GM19397 (cell line): ENCODE results near the gene AGBL5.
A peak's percentile ranks its signal among the peaks of the same experiment; 100 is the strongest.

ENCODE experiments used
- ATAC-seq: cut with Tn5 transposase; IDR thresholded peaks from one replicate; pipeline ENCODE4 v1.9.1; 2021; ENCODE audit warnings: mild to moderate bottlenecking, moderate library complexity; ENCODE audit not compliant: unreplicated experiment

Gene AGBL5

DNA sequence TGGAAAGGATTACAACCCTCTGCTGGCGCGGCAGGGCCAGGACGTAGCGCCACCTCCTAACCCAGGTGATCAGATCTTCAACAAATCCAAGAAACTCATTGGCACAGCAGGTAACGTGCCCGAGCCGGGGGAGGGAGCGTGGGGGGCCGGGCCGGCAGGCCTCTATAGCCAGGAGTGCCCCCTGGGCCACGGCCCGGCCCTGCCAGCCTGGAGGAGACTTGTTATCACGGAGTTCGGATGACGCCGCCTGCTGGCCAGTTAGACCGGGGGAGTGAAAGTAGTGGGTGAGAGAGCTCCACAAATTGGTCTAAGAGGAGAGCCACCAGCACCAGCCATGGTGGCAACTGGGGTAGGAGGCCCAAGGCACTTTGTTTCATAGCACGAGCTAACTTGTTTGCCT is 27.3 kb upstream of the AGBL5 start:
- no peak for ATAC-seq

DNA sequence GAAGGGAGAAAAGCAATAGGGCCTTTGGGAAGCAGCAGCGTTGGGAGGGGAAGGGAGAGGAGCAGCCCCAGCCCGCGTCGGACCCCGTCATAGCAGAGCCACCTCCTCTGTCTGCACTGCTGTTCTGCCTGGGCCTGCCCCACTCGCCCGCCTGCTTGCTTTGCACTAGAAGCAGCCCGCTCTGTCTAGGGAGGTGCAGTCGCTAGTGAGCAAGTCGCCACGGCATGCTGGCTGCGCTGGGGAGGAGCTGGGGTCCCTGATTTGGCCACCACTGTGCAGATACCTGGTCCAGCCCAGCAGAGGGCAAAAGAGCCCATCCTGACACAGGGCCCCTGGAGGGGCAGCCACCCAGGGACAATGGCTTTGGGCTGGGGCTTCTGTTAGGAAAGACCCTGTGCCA is 26.7 kb upstream of the AGBL5 start:
- no peak for ATAC-seq

DNA sequence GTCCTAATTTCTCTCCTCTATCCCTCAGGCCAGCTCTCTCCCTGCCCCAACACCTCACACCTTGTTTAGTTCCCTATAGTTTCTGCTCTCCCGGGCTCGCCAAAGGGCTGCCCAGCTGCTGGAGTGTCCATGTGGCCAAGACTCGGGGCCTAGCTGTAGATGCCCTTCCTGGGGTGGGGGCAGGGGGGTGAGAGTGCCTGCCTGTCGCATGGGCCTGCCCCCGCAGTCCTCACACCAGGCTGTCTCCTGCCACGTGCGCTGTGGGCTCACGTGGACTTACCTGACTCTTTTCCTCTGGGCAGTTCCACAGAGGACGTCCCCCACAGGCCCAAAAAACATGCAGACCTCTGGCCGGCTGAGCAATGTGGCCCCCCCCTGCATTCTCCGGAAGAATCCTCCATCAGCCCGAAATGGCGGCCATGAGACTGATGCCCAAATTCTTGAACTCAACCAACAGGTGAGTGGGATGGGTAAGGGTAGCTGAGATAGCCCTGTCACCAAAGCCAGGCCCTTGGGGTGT is 26.1 kb upstream of the AGBL5 start:
- no peak for ATAC-seq

DNA sequence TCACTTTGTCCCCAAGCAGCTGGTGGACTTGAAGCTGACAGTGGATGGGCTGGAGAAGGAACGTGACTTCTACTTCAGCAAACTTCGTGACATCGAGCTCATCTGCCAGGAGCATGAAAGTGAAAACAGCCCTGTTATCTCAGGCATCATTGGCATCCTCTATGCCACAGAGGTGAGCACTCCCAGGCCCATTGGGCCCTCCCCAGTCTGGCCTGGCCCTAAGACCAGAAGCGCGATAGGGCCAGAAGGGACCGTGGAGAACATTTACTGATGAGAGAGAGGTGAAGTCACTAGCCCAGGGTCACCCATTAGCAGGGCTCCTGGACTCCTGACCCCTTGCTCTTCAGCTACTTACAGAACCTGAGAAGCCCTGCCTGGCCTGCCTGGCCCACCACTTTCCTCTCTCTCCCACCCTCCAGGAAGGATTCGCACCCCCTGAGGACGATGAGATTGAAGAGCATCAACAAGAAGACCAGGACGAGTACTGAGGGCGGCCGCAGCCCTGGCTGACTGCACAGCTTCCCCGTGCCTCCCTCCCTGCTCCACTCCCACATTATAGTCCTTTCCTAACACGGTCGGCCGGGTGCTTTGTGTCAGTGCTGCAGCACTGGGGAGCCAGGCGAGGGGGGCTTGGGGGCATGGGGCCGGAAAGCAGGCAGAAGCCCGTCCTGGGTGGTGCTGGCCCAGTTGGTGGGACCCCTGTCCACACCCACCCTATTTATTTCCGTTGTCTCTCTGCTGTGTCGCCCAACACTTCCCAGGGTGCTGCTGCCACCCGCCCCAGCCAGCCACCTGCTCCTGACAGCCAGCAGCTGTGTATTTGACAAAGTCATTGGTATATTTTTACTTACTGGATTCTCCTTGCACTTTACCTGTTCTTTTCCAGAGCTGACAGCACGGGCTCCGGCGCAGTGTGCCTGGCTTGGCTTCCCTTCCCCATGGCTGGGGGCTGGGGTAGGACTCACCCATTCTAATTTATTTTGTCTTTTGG is 25.3 kb upstream of the AGBL5 start:
- no peak for ATAC-seq

DNA sequence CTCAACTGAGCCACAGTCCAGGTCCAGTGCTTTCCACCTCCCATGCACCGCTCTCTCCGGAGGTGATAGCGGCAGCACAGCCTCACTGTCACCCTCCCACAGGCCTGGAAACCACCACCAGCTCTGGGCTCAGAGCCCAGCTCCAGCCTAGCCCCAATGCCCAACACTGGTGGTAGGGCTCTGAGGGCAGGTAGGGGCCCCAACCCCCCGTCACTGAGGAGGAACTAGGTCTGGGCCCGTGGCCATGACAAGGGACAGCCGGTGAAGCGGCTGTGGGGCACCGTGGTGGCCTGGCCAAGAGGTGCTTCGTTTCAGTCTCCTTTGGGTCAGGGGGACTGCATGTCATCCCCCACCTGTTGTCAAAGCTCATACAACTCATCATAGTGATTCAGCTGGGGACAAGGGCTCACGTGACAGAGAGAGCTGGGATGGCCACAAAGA is 24.2 kb upstream of the AGBL5 start:
- ATAC-seq: no peak

DNA sequence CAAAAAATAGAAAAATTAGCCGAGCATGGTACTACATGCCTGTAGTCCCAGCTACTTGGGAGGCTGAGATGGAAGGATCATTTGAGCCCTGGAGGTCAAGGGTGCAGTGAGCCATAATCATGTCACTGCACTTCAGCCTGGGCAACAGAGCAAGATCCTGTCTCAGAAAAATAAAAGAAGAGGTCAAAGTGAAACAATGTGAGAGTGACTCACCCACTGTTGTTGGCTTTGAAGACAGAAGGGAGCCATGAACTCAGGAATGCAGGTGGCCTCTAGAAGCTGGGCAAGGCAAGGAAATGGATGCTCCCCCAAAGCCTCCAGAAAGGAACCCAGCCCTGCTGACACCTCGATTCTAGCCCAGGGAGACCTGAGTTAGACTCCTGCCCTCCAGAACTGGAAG is 22.4 kb upstream of the AGBL5 start:
- ATAC-seq: no peak

DNA sequence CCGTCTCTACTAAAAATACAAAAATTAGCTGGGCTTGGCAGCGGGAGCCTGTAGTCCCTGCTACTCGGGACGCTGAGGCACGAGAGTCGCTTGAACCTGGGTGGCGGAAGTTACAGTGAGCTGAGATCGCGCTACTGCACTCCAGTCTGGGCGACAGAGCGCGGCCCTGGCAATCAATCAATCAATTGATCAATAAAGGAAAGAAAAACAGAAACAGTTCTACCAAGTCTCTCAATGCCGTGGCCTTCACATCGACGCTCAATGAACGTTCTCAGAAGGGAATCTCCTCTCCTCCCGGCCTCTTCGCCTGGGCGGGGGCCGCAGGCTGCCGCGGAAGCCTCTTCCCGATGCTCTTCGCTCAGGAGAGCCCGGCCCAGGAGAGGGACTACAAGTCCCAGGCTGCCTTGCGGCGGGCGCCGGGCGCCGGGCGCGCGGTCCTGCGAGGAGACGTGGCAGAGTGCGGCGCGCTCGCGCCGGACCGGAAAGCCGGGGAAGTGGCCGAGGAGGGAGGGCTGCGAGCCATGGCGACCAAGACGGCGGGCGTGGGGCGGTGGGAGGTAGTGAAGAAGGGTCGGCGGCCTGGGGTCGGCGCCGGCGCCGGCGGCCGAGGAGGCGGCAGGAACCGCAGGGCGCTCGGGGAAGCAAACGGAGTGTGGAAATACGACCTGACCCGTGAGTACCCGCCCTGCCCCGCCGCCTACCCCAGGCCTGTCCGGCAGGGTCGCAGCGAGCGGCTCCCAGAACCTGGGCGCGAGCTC is 18.8 kb upstream of the AGBL5 start, which contains the start of gene TMEM214:
Gene TMEM214 (plus strand): TSS at position 471 of the 758 bp plus-strand sequence. CDS start 51 bp downstream, at position 522.
- ATAC-seq: peak; percentile 91

DNA sequence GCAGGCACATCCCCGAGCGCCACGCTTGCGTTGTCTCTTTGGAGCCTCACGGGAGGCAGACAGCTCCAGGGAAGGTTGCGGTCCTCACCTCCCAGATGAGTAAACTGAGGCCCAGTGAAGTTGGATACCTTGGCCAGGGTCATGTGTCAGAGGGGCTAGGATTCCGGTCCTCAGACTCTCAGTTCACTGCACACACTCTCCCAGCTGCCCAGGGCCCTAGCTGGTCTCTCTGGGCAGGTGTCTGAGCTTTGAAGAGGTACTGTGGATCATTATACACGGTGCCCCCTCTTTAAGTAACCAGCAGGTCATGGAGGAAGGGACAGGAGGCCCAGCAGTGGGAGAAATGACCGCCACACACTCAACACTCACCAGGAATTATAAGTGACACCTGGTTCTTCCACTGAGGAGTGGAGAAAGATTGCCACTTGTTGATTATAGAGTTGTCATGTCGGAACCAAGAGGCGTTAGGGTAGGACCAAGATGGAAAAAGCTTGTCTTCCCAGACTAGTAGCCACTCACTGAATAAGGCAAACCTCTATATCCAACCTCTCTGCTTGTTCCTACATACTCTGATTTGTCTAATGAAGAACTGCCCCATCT is 18.1 kb upstream of the AGBL5 start:
- no peak for ATAC-seq

DNA sequence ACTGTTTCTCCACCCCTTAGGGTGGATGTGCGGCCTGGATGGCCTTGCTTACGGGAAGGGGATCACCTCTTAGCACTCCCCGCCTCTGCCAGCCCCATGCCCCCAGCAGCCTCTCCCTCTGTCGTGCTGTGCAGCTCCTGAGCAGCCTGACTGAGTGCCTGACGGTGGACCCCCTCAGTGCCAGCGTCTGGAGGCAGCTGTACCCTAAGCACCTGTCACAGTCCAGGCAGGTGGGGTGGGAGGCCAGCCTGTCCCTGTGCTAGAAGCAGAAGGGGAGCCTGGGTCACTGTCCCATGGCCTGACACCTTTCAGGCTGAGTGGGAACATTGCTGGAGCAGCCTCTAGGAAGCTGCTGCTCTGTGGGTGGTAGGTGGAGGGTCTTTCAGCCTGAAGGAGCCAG is 13.5 kb upstream of the AGBL5 start:
- ATAC-seq: no peak

DNA sequence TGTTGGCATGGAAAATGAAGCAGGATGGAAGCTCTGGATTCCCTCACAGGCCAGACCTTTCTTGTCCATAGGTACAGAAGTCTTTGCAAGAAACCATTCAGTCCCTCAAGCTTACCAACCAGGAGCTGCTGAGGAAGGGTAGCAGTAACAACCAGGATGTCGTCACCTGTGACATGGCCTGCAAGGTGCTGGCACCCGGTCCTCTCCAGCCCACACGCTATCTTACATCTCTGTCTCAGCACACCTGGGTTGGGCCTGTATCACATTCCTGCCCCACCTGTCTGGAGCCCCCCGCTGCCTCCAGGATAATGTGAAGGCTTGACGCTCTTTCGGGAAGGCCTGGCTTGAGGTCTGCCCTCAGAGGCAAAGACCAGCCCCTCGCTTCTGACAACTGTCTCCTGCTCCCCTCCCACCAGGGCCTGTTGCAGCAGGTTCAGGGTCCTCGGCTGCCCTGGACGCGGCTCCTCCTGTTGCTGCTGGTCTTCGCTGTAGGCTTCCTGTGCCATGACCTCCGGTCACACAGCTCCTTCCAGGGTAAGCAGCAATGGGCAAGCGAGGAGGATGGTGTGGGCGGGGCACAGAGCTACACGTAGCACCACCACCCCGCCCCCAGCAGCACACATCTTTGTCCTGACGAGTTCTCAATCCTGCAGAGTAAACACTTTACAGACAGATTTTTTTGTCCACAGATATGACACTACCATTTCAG is 12.7 kb upstream of the AGBL5 start:
- no peak for ATAC-seq

DNA sequence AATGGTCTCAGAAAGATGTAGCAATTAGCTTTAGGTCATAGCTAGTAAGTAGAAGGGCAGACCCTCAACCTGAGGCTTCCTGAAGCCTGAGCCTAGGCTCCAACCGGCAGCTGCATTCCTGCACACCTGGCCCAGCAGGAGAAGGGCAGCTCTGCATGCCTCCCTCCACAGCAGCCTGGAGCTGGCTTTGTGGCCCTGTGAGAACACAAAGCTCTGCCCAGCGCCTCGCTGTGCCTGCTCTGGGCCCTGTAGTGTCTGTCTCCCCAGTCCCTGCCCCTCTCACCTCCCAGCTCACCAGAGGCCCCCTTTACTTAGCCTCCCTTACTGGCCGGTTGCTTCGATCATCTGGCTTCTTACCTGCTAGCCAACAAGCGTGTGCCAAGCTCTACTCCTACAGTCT is 12.0 kb upstream of the AGBL5 start:
- no peak for ATAC-seq

DNA sequence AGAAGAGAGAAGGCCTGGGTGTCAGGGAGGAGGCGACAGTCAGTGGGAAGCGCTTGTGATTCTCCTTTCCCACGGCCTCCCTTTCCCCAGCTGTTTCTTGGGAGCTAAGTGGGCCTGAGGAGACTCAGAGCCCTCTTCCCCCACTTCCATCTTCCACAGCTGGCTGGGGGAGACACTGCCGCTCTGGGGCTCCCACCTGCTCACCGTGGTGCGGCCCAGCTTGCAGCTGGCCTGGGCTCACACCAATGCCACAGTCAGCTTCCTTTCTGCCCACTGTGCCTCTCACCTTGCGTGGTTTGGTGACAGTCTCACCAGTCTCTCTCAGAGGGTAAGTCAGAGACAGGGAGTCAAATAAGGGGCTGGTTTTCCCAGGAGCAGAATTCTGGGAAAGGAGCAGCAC is 11.6 kb upstream of the AGBL5 start:
- ATAC-seq: no peak

DNA sequence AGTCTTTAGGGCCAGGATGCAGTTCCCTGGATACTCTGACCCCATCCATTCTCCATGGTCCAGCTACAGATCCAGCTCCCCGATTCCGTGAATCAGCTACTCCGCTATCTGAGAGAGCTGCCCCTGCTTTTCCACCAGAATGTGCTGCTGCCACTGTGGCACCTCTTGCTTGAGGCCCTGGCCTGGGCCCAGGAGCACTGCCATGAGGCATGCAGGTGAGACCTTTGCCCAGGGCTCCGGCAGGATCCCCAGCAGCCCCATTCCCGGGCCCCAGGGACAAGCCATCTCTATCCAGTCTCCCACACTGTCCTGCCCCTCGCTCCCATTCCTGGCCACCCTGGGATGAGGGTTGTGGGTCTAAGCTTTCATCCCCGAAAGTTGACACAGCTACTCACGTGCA is 11.2 kb upstream of the AGBL5 start:
- no peak for ATAC-seq

DNA sequence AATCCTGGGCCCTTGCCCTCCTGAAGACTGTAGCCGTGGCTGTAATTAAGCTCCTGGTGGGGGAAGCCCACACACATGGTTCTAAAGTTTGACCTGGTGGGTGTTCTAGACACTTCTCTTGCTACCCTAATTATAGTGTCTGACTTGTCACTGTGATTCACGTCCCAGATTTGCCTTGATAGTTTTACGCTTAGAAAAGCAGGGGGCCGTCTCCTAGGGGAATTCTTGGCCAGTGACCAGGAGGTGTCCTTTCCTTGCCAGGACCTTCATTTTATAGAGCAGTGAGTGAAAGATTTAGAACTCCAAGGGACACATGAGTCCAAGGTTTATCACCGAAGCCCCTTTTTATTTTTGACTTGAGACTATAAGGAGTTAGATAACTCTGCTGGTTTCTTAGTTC is 9.7 kb upstream of the AGBL5 start:
- ATAC-seq: no peak

DNA sequence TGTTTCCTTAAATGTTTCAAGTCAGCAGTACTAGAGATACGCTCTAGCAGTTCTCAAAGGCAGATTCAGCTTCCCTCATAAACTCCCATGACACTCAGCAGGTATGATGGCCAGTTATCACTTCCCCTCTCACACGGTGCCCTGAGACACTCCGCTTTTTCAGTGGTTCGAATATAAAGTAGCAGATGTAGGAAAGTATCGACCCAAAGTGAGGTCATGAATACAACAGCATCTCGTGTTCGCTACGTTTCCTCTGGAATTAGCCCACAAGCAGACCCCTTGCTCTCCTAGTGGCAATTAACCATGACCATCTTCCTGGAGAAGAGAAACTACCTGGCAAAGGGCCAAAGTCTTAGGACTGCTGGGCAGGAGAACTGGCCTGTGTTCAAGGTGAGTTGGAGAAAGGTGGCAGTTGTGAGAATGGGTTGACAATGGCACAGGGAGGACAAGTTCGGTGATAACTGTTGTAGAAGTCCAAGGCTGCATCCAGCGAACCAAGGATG is 9.3 kb upstream of the AGBL5 start:
- no peak for ATAC-seq

DNA sequence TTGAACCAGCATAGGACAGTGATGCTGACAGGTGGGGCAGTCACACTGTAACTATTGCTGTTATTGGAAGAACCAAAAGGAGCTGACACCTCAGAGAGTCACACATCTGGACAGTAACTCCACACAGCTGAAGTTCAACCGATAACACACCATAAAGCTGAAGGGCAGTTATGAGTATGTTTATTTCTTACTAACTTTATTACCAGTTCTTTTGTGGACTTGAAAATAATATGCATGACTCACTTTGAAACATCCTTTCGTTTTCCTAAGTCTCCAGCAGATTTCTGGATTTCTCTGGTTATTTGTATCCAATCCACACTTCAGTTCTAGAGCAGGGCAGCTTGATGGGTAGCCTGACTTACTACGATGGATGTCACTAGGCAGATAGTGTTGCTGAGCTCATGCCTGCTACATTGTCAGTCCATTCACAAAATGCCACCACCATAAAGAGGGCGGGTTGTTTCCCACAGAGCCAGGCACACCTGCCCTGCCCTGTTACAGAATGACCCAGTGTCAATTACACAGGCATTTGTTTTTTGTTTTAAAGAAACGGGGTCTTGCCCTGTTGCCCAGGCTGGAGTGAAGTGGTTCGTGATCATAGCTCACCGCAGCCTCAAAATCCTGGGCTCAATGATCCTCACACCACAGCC is 8.4 kb upstream of the AGBL5 start:
- no peak for ATAC-seq

DNA sequence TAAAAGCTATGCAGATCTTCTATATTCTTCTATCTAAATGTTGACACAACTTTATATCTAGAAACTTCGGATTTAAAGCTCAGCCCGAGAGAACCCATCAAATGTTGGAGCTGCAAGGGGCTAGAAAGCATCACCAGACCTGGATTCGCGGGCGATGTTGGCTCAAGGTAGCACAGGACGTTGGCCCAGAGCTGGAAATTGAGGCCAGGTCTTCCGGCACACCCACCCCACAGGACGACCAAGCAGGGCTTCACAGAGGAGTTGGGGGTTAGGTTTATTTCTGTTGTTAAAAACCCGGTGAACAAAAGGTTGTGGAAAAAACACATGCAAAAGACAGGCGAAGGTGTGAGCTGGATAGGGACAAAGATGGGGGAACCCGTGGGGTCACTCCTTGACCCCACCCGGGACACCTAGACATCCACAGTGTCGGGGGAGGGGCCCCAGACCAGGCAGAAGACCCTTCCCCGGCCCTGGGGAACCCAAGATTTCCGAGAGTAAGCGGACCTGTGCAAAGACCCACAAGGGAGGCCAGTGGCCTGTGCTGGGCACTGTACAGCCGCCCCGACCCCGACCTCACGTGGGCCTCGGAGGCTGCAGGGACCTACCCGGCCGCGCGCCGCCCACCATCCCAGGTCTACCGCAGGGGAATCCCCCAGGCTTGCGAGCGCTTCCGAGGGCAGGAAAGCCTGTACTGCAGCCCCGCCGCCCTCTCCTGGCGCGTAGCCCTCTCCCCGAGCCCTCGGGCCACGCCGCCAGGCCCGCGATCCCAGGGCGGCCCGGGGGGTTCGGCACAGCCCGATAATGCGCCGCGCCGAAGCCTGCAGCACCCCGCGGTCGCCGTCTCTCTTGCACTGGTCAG is 1.8 kb upstream of the AGBL5 start:
- peak; percentile 15 for ATAC-seq

DNA sequence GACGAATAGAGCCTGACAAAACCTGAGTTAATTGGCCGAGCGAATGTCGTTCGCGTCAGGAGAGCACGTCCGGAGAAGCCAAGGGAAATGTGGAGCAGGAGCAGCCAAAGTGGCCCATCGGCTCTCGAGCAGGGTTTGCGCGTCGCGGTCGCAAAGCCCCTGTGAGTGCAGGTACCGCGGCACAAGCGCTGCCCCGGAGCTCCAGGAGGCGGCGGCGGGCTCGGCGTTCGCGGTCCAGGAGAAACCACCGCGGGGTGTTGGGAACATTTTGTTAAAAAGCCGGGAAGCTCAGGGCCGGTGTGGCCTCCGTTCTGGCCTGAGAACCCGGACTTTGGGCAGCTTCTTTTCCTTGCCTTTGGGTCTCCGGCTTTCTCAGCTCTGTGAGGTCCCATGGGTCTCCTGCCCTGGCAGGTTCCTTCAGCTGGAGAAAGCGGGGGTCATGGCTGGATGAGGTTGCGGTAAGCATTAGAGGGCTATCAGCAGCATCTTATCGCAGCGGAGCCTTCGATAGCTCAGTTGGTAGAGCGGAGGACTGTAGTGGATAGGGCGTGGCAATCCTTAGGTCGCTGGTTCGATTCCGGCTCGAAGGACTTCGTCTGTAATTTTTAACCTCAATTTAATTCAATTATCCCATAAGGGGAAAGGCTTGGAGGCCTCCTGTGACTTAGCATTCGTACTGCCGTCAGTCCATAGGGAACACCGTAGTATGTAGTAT is 1.0 kb upstream of the AGBL5 start:
- peak; percentile 47 for ATAC-seq
